Measurements from ENCODE around the gene NCOA1.

DNA sequence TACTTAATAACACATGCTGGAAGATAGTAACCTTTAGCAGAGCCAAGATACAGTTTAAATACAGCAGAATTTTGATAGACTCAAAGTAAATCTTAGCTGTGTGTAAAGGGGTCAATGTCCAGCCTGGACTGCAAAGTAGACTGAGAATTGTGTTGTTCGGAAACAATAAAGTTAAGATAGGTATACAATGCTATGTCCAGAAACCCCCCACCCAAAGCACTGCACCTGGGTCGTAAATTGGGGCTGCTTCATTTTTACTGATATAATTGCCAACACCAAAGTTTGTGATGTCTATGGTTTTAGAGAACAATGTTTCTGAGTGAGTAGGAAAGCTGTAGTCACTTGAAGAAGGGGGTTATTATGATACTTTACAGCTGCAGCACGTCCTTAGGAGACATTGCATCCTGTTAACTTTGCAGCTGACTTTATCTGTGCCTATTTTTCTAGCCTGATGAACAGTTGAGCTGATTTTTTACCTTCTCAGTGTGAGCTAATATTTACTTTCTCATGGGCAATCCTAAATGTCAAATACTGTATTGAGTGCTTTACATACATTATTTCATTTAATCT, 4.3 kb upstream of the NCOA1 start:
- TF ChIP-seq, protein P1, sequence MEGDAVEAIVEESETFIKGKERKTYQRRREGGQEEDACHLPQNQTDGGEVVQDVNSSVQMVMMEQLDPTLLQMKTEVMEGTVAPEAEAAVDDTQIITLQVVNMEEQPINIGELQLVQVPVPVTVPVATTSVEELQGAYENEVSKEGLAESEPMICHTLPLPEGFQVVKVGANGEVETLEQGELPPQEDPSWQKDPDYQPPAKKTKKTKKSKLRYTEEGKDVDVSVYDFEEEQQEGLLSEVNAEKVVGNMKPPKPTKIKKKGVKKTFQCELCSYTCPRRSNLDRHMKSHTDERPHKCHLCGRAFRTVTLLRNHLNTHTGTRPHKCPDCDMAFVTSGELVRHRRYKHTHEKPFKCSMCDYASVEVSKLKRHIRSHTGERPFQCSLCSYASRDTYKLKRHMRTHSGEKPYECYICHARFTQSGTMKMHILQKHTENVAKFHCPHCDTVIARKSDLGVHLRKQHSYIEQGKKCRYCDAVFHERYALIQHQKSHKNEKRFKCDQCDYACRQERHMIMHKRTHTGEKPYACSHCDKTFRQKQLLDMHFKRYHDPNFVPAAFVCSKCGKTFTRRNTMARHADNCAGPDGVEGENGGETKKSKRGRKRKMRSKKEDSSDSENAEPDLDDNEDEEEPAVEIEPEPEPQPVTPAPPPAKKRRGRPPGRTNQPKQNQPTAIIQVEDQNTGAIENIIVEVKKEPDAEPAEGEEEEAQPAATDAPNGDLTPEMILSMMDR (IDR thresholded peaks at IDR 0.05; ENCODE audit: borderline replicate concordance, extremely low read depth, low read length, poor library complexity, severe bottlenecking), result no peak
- TF ChIP-seq EZH2 (IDR thresholded peaks at IDR 0.05; ENCODE audit: borderline replicate concordance, low read depth, low read length, severe bottlenecking), result no peak
